Progenitor cell of endocrine pancreas (in vitro differentiated cells): ENCODE data around the gene ADAMTSL2. TPM values are rescaled to one million over a fixed set of nuclear protein-coding genes. Genes with fewer than 3 reads are reported as not detected.

Experiments
- DNase-seq: peaks from one replicate; pipeline ENCODE4 v3.0.0; 2021; ENCODE audit warnings: low spot score; ENCODE audit not compliant: unreplicated experiment
- H3K27ac Mint-ChIP-seq: 2 replicates; pipeline ENCODE4 v1.8.0; 2021; ENCODE audit warnings: mild to moderate bottlenecking, moderate library complexity, mixed read lengths
- H3K27me3 Mint-ChIP-seq: 2 replicates; pipeline ENCODE4 v1.8.0; 2021; ENCODE audit warnings: mixed read lengths
- H3K36me3 Mint-ChIP-seq: 2 replicates; pipeline ENCODE4 v1.8.0; 2022; ENCODE audit warnings: mixed read lengths; ENCODE audit not compliant: insufficient read depth
- H3K4me1 Mint-ChIP-seq: 2 replicates; pipeline ENCODE4 v1.8.0; 2021; ENCODE audit warnings: low read depth, mixed read lengths
- H3K4me3 Mint-ChIP-seq: 2 replicates; pipeline ENCODE4 v1.8.0; 2021; ENCODE audit warnings: low read depth, mild to moderate bottlenecking, moderate library complexity, mixed read lengths
- H3K9me3 Mint-ChIP-seq: 2 replicates; pipeline ENCODE4 v1.8.0; 2021; ENCODE audit warnings: low read depth, mixed read lengths
- CTCF ChIP-seq: fragments of 200-600 bp; sonication (generic); IDR thresholded peaks from one replicate; pipeline ENCODE4 v1.5.0; 2021; ENCODE audit warnings: antibody characterized with exemption, mild to moderate bottlenecking; ENCODE audit not compliant: unreplicated experiment
- total RNA-seq: library from RNA; stranded (reverse); gene quantifications from 2 replicates; pipeline ENCODE4 v1.2.1, GENCODE V29; 2021

Gene ADAMTSL2
- total RNA-seq, 1 donor from 2014 or later, result 0.14 TPM

DNA sequence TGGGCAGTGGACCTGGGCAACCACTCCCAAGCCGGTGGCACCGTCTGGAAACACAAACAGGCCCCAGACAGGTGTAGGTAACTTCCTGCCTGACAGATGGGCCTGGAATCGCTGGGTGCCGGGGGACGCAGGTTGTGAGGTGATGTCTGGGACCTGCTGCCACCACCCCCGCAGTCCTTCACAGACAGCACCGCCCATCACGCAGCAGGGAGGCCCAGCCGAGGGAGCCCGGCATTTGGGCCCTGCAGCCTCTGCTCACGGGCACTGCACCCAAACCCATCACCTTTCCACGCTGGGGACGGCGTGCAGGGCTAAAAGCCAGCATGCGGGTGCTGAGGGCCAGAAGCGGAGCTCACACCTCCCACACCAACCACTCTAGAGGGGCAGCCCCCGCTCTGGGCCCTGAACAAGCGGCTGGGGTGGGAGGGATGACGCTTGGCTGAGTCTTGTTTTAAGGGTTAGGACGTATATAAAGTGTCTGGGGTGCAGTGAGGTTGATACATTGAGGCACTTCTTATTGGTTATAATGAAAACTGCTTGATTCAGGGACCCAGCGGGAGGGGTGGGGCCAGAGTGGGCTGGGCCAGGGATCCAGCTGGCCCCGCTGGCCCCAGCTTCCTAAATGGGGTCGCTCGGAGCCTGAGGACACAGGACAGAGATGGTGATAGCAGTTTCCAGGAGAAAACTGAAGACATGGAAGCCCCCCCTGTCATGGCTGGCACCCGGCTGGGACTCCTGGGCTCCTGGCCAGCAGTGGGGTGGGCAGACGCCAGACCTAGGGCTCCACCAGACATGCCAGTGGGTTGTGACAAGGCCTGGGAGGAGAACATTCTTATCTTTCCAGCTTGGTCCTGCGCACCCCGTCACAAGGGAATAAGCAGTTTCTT lies 21.0 kb upstream of the ADAMTSL2 start:
- no peaks in the 10 kb centered on the region for H3K9me3 Mint-ChIP-seq
- no peak for DNase-seq
- no peaks in the 10 kb centered on the region for H3K36me3 Mint-ChIP-seq
- peaks cover 17% of the 10 kb centered on the region for H3K27me3 Mint-ChIP-seq
- no peak overlapping the region for H3K27ac Mint-ChIP-seq
- peaks cover 8% of the 10 kb centered on the region for H3K4me1 Mint-ChIP-seq
- no peak overlapping the region for H3K4me3 Mint-ChIP-seq
- TF ChIP-seq CTCF, result no peak

- no peak overlapping the region for H3K27ac Mint-ChIP-seq
- no peak for TF ChIP-seq CTCF
- no peak for DNase-seq
- peaks cover 12% of the 10 kb centered on the region for H3K27me3 Mint-ChIP-seq
- H3K4me3 Mint-ChIP-seq, result no peak overlapping the region
- no peaks in the 10 kb centered on the region for H3K9me3 Mint-ChIP-seq
- no peaks in the 10 kb centered on the region for H3K36me3 Mint-ChIP-seq
- H3K4me1 Mint-ChIP-seq, result peaks cover 3% of the 10 kb centered on the region
These were observed 19.9 kb upstream of the ADAMTSL2 start for GRCh38 chr9:133514460-133515239.

GRCh38 chr9:133515240-133515610 lies 19.3 kb upstream of the ADAMTSL2 start:
- Mint-ChIP-seq H3K4me3 (no peak overlapping the region), H3K9me3 (no peaks in the 10 kb centered on the region), H3K27ac (no peak overlapping the region), H3K27me3 (peaks cover 11% of the 10 kb centered on the region), H3K4me1 (peaks cover under 1% of the 10 kb centered on the region), H3K36me3 (no peaks in the 10 kb centered on the region)
- no peak for TF ChIP-seq CTCF
- DNase-seq, result no peak

DNA sequence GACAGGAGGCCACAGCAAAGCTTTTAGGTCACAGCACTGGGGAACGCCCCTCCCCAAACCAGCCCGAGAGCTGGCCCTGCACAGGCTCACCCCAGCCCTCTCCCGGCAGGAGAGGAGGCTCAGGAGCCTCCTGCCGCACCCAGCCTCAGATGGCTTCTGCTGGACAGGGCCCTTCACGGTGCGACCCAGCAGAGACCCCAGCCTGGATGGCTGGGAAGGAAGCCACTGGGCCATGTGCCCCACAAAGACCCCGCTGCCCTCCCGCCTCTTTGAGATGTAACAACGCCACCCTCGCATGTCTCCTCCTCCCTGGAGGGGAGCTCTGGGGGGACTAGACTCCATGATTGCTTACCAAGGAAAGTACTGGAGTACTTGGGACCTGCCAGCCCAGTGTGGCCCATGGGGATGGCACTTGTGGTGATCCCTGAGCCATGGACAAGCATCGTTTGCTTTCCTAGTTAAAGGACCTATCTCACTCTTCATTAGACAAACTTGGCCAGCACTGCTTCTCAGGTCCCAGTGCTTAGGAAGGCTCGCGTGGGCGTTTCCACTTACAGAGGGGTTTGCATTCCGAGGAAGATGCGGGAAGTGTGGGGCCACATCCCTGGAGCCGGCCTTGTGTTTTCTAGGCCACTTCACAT lies 18.8 kb upstream of the ADAMTSL2 start:
- H3K27ac Mint-ChIP-seq, result no peak overlapping the region
- no peak overlapping the region for H3K4me3 Mint-ChIP-seq
- no peaks in the 10 kb centered on the region for H3K4me1 Mint-ChIP-seq
- H3K36me3 Mint-ChIP-seq, result no peaks in the 10 kb centered on the region
- H3K9me3 Mint-ChIP-seq, result no peaks in the 10 kb centered on the region
- peaks cover 9% of the 10 kb centered on the region for H3K27me3 Mint-ChIP-seq
- no peak for DNase-seq
- no peak for TF ChIP-seq CTCF
